ENCODE measurements around the gene DMTF1. TPM values are rescaled to one million over a fixed set of nuclear protein-coding genes. Genes with fewer than 3 reads are reported as not detected.

The DMTF1 gene
- total RNA-seq, 2 donors from 2014 or later: 30.7 to 100 TPM

- intact Hi-C loops (cut with DNase I): no loop called here
- TF ChIP-seq POLR2AphosphoS5 (IDR thresholded peaks at IDR 0.05) (no peak), POLR2A (IDR thresholded peaks at IDR 0.05) (no peak)
- TF ChIP-seq, protein P1, sequence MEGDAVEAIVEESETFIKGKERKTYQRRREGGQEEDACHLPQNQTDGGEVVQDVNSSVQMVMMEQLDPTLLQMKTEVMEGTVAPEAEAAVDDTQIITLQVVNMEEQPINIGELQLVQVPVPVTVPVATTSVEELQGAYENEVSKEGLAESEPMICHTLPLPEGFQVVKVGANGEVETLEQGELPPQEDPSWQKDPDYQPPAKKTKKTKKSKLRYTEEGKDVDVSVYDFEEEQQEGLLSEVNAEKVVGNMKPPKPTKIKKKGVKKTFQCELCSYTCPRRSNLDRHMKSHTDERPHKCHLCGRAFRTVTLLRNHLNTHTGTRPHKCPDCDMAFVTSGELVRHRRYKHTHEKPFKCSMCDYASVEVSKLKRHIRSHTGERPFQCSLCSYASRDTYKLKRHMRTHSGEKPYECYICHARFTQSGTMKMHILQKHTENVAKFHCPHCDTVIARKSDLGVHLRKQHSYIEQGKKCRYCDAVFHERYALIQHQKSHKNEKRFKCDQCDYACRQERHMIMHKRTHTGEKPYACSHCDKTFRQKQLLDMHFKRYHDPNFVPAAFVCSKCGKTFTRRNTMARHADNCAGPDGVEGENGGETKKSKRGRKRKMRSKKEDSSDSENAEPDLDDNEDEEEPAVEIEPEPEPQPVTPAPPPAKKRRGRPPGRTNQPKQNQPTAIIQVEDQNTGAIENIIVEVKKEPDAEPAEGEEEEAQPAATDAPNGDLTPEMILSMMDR (IDR thresholded peaks at IDR 0.05): no peak
- Histone ChIP-seq H3K27ac (no peak overlapping the region), H3K4me1 (replicated peaks) (no peaks in the 10 kb centered on the region), H3K36me3 (no peaks in the 10 kb centered on the region), H3K9me3 (no peaks in the 10 kb centered on the region), H3K4me3 (no peak overlapping the region), H3K27me3 (replicated peaks; ENCODE audit: insufficient read depth) (no peaks in the 10 kb centered on the region)
- DNase-seq (ENCODE audit: low spot score): no peak
- WGBS: 100% methylated on average over 1 of the region's 1 CpG
Observed at GRCh38 chr7:87206361-87206760, 54.1 kb downstream of the DMTF1 start.

DNA sequence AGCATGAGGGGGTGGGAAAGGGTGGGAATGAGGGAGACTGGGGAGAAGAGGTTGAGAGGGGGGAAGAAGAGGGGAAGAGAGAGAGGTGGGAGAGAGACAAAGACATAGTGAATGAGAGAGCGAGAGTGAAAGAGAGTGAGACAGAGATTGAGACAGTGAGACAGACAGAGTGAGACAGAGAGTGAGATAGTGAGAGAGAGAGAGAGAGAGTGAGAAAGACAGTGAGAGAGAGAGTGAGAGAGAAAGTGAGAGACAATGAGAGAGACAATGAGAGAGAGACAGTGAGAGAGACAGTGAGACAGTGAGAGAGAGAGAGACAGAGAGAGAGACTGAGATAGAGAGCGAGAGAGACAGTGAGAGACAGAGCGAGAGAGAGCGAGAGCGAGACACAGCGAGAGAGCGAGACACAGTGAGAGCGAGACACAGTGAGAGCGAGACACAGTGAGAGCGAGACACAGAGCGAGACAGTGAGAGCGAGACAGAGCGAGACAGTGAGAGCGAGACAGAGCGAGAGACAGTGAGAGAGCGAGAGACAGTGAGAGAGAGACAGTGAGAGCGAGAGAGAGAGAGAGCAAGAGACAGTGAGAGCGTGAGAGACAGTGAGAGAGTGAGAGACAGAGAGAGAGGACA is 57.2 kb downstream of the DMTF1 start:
- WGBS: 92% methylated on average over 17 of the region's 18 CpGs
- no peak for DNase-seq (ENCODE audit: low spot score)

DNA sequence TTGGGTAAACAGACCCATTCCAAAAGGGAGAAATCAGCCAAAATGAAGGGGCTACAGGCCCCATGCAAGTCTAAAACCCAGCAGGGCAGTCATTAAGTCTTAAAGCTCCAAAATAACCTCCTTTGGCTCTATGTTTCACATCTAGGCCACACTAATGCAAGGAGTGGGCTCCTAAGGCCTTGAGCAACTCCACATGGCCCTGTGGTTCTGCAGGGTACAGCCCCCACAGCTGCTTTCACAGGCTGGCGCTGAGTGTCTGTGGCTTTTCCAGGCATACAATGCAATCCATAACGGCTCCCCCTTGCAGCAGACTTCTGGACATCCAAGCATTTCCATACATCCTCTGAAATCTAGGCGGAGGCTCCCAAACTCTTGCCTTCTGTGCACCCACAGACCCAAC is 58.3 kb downstream of the DMTF1 start:
- Histone ChIP-seq H3K4me1 (replicated peaks) (peaks cover 6% of the 10 kb centered on the region), H3K36me3 (no peaks in the 10 kb centered on the region), H3K9me3 (no peaks in the 10 kb centered on the region), H3K27ac (no peak overlapping the region), H3K4me3 (no peak overlapping the region), H3K27me3 (replicated peaks; ENCODE audit: insufficient read depth) (no peaks in the 10 kb centered on the region)
- intact Hi-C loops (cut with DNase I): no loop called here
- no peak for DNase-seq (ENCODE audit: low spot score)
- WGBS: 93% methylated on average over 3 of the region's 3 CpGs
- TF ChIP-seq, protein P1 (IDR thresholded peaks at IDR 0.05): no peak
- TF ChIP-seq POLR2A (IDR thresholded peaks at IDR 0.05): no peak
- TF ChIP-seq POLR2AphosphoS5 (IDR thresholded peaks at IDR 0.05): no peak

More for the DNA sequence above, 57.2 kb downstream of the DMTF1 start:
- no peaks in the 10 kb centered on the region for H3K36me3 ChIP-seq
- no peak overlapping the region for H3K4me3 ChIP-seq
- H3K27me3 ChIP-seq (replicated peaks; ENCODE audit: insufficient read depth): no peaks in the 10 kb centered on the region
- intact Hi-C loops (cut with DNase I): no loop called here
- TF ChIP-seq POLR2AphosphoS5 (IDR thresholded peaks at IDR 0.05) (no peak), POLR2A (IDR thresholded peaks at IDR 0.05) (no peak)
- TF ChIP-seq, protein P1 (IDR thresholded peaks at IDR 0.05): no peak
- H3K27ac ChIP-seq: no peak overlapping the region
- no peaks in the 10 kb centered on the region for H3K9me3 ChIP-seq
- peaks cover 6% of the 10 kb centered on the region for H3K4me1 ChIP-seq (replicated peaks)

DNA sequence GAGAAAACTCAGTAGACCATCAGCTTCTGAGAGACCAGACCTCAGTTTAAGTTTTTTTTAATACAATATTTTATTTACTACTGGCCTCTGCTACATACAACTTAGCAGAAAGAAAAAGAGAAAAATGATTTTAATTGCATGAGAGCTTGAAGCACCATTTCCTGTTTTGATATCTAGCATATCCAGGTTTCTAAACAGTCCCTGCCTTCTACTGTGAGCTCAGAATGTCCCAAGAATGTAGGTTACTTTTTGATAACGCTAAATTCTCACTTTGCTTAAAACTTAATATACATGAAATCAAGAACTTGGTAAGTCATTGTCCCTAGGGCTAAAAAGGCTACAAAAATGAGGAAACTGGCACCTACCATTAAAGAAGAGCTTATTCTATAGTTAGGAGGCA is 60.2 kb downstream of the DMTF1 start:
- intact Hi-C loops (cut with DNase I): no loop called here
- Histone ChIP-seq H3K36me3 (no peaks in the 10 kb centered on the region), H3K4me3 (no peak overlapping the region), H3K27me3 (replicated peaks; ENCODE audit: insufficient read depth) (no peaks in the 10 kb centered on the region), H3K27ac (no peak overlapping the region), H3K9me3 (no peaks in the 10 kb centered on the region), H3K4me1 (replicated peaks) (peaks cover 6% of the 10 kb centered on the region)
- DNase-seq (ENCODE audit: low spot score): no peak
- TF ChIP-seq POLR2A (IDR thresholded peaks at IDR 0.05): no peak
- TF ChIP-seq, protein P1 (IDR thresholded peaks at IDR 0.05): no peak
- TF ChIP-seq POLR2AphosphoS5 (IDR thresholded peaks at IDR 0.05): no peak
- WGBS: 85% methylated on average over 1 of the region's 1 CpG

DNA sequence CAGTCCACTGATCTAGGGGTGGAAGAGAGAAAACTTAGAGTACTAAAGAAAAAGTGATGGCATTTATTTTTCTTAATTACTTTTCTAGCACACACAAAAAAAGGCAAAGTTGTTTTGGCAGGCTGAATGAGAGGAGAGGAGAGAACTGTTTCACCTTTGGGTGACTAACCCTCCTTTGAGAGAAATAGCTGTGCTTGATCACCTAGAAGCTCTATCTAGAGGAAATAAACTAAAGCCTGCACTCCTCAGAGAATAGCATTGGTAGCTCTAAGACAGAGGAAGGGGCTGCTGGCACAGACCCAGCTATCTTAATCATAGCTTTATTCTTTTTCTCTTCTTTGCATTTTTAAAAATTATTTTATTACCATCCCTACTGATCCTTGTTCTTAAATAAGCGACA is 61.0 kb downstream of the DMTF1 start:
- intact Hi-C loops (cut with DNase I): no loop called here
- 98% methylated on average over 1 of the region's 1 CpG for WGBS
- Histone ChIP-seq H3K27me3 (replicated peaks; ENCODE audit: insufficient read depth) (no peaks in the 10 kb centered on the region), H3K4me3 (no peak overlapping the region), H3K27ac (no peak overlapping the region), H3K36me3 (no peaks in the 10 kb centered on the region), H3K9me3 (no peaks in the 10 kb centered on the region), H3K4me1 (replicated peaks) (peaks cover 6% of the 10 kb centered on the region)
- DNase-seq (ENCODE audit: low spot score): no peak
- TF ChIP-seq, protein P1 (IDR thresholded peaks at IDR 0.05): no peak
- TF ChIP-seq POLR2A (IDR thresholded peaks at IDR 0.05) (no peak), POLR2AphosphoS5 (IDR thresholded peaks at IDR 0.05) (no peak)
